Mesothelial cell of epicardium (in vitro differentiated cells): Measurements from ENCODE around the gene SHROOM3. TPM values are rescaled to one million over a fixed set of nuclear protein-coding genes. Genes with fewer than 3 reads are reported as not detected.

Experiments
- DNase-seq, 2 experiments: peaks; one replicate each; pipeline ENCODE4 v3.0.0; 2021; ENCODE audit warnings: low spot score in 2 of 2; ENCODE audit not compliant: unreplicated experiment in 2 of 2
- H3K27ac Mint-ChIP-seq: 2 replicates; pipeline ENCODE4 v1.8.0; 2021; ENCODE audit warnings: mixed read lengths
- H3K27me3 Mint-ChIP-seq: 2 replicates; pipeline ENCODE4 v1.8.0; 2021; ENCODE audit warnings: low read depth, mixed read lengths
- H3K36me3 Mint-ChIP-seq: 2 replicates; pipeline ENCODE4 v1.8.0; 2021; ENCODE audit warnings: mixed read lengths
- H3K4me1 Mint-ChIP-seq: 2 replicates; pipeline ENCODE4 v1.8.0; 2021; ENCODE audit warnings: mixed read lengths
- H3K4me3 Mint-ChIP-seq: 2 replicates; pipeline ENCODE4 v1.8.0; 2021; ENCODE audit warnings: mild to moderate bottlenecking, moderate library complexity, mixed read lengths
- H3K9me3 Mint-ChIP-seq: 2 replicates; pipeline ENCODE4 v1.8.0; 2021; ENCODE audit warnings: mixed read lengths
- total RNA-seq: library from RNA; stranded (reverse); gene quantifications from 3 replicates; pipeline ENCODE4 v1.2.1, GENCODE V29; 2021
- TF ChIP-seq, protein P1 (sequence below): fragments of 200-600 bp; sonication (generic); IDR thresholded peaks from one replicate; pipeline ENCODE4 v1.5.0; 2021; ENCODE audit warnings: antibody characterized with exemption; ENCODE audit not compliant: unreplicated experiment

SHROOM3 gene
- total RNA-seq, 1 donor from 2014 or later = 62.7 TPM

DNA sequence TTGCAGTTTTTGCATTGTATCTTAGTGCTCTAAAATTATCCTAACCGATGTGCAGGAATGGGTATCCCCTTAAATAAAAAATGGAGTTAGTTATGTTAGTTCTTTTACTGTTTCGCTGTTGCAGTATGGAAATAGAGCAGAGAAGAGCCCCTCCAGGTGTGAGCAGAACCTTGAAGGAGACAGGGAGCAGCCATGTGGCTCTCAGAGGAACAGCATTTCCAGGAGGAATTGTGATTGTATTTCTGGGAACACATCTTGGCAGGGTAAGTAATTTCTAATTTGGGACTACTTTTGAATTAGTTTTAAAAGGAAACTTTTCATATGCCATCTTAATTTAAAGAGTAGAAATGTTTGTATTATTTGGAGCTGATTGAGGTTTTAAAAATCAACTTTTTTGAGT is 8.8 kb upstream of the SHROOM3 start:
- TF ChIP-seq, protein P1, sequence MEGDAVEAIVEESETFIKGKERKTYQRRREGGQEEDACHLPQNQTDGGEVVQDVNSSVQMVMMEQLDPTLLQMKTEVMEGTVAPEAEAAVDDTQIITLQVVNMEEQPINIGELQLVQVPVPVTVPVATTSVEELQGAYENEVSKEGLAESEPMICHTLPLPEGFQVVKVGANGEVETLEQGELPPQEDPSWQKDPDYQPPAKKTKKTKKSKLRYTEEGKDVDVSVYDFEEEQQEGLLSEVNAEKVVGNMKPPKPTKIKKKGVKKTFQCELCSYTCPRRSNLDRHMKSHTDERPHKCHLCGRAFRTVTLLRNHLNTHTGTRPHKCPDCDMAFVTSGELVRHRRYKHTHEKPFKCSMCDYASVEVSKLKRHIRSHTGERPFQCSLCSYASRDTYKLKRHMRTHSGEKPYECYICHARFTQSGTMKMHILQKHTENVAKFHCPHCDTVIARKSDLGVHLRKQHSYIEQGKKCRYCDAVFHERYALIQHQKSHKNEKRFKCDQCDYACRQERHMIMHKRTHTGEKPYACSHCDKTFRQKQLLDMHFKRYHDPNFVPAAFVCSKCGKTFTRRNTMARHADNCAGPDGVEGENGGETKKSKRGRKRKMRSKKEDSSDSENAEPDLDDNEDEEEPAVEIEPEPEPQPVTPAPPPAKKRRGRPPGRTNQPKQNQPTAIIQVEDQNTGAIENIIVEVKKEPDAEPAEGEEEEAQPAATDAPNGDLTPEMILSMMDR = no peak
- DNase-seq = no peak
- no peaks in the 10 kb centered on the region for H3K36me3 Mint-ChIP-seq

DNA sequence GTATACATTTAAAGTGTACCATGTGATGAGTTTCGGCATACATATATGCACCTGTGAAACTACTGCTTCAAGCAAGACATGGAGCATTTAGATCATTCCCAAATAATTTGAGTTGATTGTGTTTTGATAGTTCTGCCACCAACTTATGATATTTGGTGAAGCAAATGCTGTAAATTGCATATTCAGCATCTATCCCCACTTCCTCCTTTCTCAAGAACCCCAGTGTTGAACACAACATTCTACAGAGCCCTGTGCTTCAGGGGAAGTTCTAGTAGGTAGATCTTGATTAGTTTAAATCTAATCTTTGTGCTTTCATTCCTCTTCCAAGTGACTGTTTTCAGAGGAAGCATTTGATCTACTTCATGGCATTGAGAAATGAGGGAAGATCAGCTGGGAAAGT is 5.4 kb upstream of the SHROOM3 start:
- TF ChIP-seq, protein P1 = no peak
- H3K4me1 Mint-ChIP-seq = peaks cover 12% of the 10 kb centered on the region

More for the DNA sequence above, 8.8 kb upstream of the SHROOM3 start:
- Mint-ChIP-seq H3K4me3 (no peak overlapping the region), H3K27me3 (no peaks in the 10 kb centered on the region), H3K27ac (no peak overlapping the region), H3K4me1 (no peaks in the 10 kb centered on the region), H3K9me3 (peaks cover 4% of the 10 kb centered on the region)

DNA sequence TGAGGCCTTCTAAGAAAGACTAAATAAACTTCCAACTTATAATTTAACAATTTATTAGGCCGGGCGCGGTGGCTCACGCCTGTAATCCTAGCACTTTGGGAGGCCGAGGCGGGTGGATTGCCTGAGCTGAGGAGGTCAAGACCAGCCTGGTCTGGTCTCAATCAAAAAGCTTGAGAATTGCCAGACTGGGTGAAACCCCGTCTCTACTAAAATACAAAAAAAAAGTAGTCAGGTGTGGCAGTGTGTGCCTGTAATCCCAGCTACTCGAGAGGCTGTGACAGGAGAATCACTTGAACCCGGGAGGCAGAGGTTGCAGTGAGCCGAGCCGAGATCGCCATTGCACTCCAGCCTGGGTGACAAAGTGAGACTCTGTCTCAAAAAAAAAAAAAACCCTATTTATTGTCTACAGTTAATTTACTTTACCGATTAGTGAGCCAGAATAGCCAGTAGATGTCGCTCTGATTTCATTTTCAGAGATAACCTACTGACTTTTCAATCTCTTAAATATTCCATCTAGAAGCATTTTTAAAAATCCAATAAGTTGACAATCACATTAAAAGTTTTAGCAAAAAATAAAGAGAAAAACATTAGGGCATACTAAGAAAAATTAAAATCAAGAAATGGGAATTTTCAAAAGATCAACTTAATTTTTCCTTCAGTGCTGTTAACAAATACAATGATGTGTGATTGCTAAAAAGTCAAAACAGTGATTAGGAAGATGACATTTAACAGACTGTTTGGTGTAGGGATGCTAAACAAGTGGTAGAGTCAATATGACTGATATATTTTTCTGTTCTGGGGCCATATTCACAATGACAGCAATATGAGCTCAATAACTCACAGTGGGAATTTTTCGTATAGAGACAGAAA is 4.3 kb upstream of the SHROOM3 start:
- no peaks in the 10 kb centered on the region for H3K9me3 Mint-ChIP-seq
- H3K27me3 Mint-ChIP-seq = no peaks in the 10 kb centered on the region
- no peaks in the 10 kb centered on the region for H3K36me3 Mint-ChIP-seq
- DNase-seq = no peak
- H3K4me1 Mint-ChIP-seq = peaks cover 23% of the 10 kb centered on the region
- peak overlapping the region; percentile 45 for H3K4me3 Mint-ChIP-seq
- H3K27ac Mint-ChIP-seq = no peak overlapping the region
- TF ChIP-seq, protein P1 = peak; percentile 60

More for the DNA sequence above, 5.4 kb upstream of the SHROOM3 start:
- no peak for DNase-seq
- H3K4me3 Mint-ChIP-seq = no peak overlapping the region
- H3K27ac Mint-ChIP-seq = no peak overlapping the region
- H3K36me3 Mint-ChIP-seq = no peaks in the 10 kb centered on the region
- no peaks in the 10 kb centered on the region for H3K9me3 Mint-ChIP-seq
- H3K27me3 Mint-ChIP-seq = no peaks in the 10 kb centered on the region

DNA sequence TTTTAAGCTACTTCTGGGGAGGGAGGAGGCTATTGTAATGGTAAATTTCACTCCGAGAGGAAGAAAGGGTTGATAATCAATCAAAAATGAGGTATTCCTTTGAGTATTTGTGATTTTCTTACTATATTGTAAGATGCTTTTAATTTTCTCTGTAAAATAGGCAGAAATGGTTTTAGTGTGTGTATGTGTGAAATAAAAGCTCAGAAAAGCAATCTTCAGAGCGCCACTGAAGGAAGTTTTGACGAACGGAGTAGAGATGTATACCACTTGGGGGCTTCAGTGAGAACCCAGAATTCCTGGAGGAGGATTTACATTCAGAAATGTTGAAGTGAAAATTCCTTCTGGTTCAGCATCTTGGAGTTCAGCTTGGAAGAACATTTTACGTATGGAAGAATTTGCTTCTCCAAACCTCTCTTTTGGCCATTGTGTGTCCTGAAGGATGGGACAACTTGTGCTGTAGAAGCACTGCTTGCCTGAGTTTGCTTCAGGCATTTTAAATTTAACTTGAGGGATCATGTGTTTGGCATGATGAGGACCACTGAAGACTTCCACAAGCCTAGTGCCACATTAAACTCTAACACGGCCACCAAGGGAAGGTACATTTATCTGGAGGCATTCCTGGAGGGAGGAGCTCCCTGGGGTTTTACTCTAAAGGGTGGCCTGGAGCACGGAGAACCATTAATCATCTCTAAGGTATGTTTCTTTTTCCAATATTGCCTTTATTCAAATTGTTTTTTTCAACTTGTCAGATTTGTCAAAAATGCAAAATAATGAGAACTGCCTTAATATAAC is 695 bp downstream of the SHROOM3 start:
- peak overlapping the region; percentile 91 for H3K27ac Mint-ChIP-seq
- H3K4me1 Mint-ChIP-seq = peaks cover 48% of the 10 kb centered on the region
- peaks cover 4% of the 10 kb centered on the region for H3K9me3 Mint-ChIP-seq
- no peaks in the 10 kb centered on the region for H3K27me3 Mint-ChIP-seq
- TF ChIP-seq, protein P1 = no peak
- DNase-seq = no peak
- peaks cover 6% of the 10 kb centered on the region for H3K36me3 Mint-ChIP-seq
- H3K4me3 Mint-ChIP-seq = peak overlapping the region; percentile 72

DNA sequence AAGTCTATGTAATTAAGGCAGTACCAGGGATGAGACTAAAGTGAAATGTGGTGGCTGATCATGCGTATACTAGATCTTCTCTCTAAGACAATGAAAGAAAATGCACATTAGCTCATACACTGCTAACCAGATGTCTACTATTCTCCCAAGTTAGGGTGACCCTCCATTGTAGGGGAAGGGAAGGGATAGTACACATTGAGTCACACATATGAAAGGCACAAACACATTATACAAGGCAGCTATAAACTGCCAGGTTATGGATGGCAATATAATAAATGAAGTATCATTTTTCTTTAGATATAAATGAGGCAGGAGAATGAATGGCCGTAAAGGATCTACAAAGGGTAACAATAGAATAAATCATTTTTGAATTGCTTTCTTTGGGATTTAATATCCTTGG is 4.5 kb downstream of the SHROOM3 start:
- TF ChIP-seq, protein P1 = no peak
- peaks cover 8% of the 10 kb centered on the region for H3K36me3 Mint-ChIP-seq
- no peak overlapping the region for H3K27ac Mint-ChIP-seq
- H3K4me3 Mint-ChIP-seq = no peak overlapping the region
- no peaks in the 10 kb centered on the region for H3K27me3 Mint-ChIP-seq
- peaks cover 7% of the 10 kb centered on the region for H3K9me3 Mint-ChIP-seq
- H3K4me1 Mint-ChIP-seq = peaks cover 49% of the 10 kb centered on the region
- no peak for DNase-seq
